Activated CD8-positive, alpha-beta memory T cell treated with anti-CD3 and anti-CD28 coated beads, Interleukin-2, amount 50 U/mL, for 24 hours (primary cell): ENCODE measurements around the gene RBM33.
"Not testable (repeated sequence)": the region's sequence is repeated elsewhere in the genome, so short reads cannot be mapped to it uniquely, and the experiment has no call there.

Experiments
- DNase-seq: peaks from one replicate; pipeline ENCODE4 v3.0.0-alpha.2; 2020; ENCODE audit errors: extremely low read depth

The RBM33 gene

GRCh38 chr7:155644178-155644970, at the start of gene RBM33:
TSS of gene RBM33 (plus strand) at chr7:155644661. CDS start at chr7:155644877, 216 bp downstream.
- peak; percentile 59 for DNase-seq

GRCh38 chr7:155594961-155595366, 49.5 kb upstream of the RBM33 start:
- no peak for DNase-seq

- DNase-seq, result no peak
Measured at GRCh38 chr7:155597753-155598140, 46.7 kb upstream of the RBM33 start.

- peak; percentile 75 for DNase-seq
Measured at GRCh38 chr7:155598810-155599210, 45.7 kb upstream of the RBM33 start.

- no peak for DNase-seq
Measured at GRCh38 chr7:155602156-155602555, 42.3 kb upstream of the RBM33 start.

- DNase-seq, result no peak
Measured at GRCh38 chr7:155602750-155603149, 41.7 kb upstream of the RBM33 start.

- no peak for DNase-seq
Measured at GRCh38 chr7:155603205-155603857, 41.1 kb upstream of the RBM33 start.

- DNase-seq, result no peak
Measured at GRCh38 chr7:155603858-155604503, 40.5 kb upstream of the RBM33 start.

GRCh38 chr7:155604504-155604997, 39.9 kb upstream of the RBM33 start:
- no peak for DNase-seq

GRCh38 chr7:155609185-155609584, 35.3 kb upstream of the RBM33 start:
- DNase-seq, result no peak

- no peak for DNase-seq
Measured at GRCh38 chr7:155610633-155611193, 33.7 kb upstream of the RBM33 start.

GRCh38 chr7:155611808-155612447, 32.5 kb upstream of the RBM33 start:
- DNase-seq, result no peak

- DNase-seq, result no peak
Measured at GRCh38 chr7:155612658-155613057, 31.8 kb upstream of the RBM33 start.

GRCh38 chr7:155615085-155615484, 29.4 kb upstream of the RBM33 start:
- DNase-seq, result not testable (repeated sequence)

GRCh38 chr7:155618708-155619633, 25.5 kb upstream of the RBM33 start:
- no peak for DNase-seq

- DNase-seq, result no peak
Measured at GRCh38 chr7:155619634-155620271, 24.7 kb upstream of the RBM33 start.

- DNase-seq, result no peak
Measured at GRCh38 chr7:155620497-155620896, 24.0 kb upstream of the RBM33 start.

- no peak for DNase-seq
Measured at GRCh38 chr7:155621418-155621980, 23.0 kb upstream of the RBM33 start.

- DNase-seq, result no peak
Measured at GRCh38 chr7:155624412-155624811, 20.0 kb upstream of the RBM33 start.

GRCh38 chr7:155625557-155625956, 18.9 kb upstream of the RBM33 start:
- no peak for DNase-seq
